Mucosa of rectum (tissue), 2 donors: ENCODE data around the gene NYAP1.

Source experiments
- H3K27ac ChIP-seq, 2 donors: one replicate each; pipeline ENCODE4 v1.7.0; 2013; ENCODE audit warnings: inconsistent platforms in 2 of 2, low read depth in 2 of 2, low read length in 2 of 2
- H3K27me3 ChIP-seq, 2 donors: one replicate each; pipeline ENCODE4 v1.7.0; 2013; ENCODE audit warnings: low read length in 2 of 2; ENCODE audit not compliant: control insufficient read depth in 2 of 2, insufficient read depth in 2 of 2
- H3K36me3 ChIP-seq, 2 donors: one replicate each; pipeline ENCODE4 v1.7.0; 2013; ENCODE audit warnings: low read length in 2 of 2; ENCODE audit not compliant: control insufficient read depth in 2 of 2, insufficient read depth in 2 of 2
- H3K4me1 ChIP-seq, 2 donors: one replicate each; pipeline ENCODE4 v1.7.0; 2013; ENCODE audit warnings: low read length in 2 of 2, mild to moderate bottlenecking in 1 of 2; ENCODE audit not compliant: control insufficient read depth in 2 of 2, insufficient read depth in 2 of 2
- H3K4me3 ChIP-seq, 2 donors: one replicate each; pipeline ENCODE4 v1.7.0; 2013; ENCODE audit warnings: low read length in 2 of 2
- H3K9ac ChIP-seq, 2 donors: one replicate each; pipeline ENCODE4 v1.7.0; 2013; ENCODE audit warnings: low read length in 2 of 2, low read depth in 1 of 2, mild to moderate bottlenecking in 1 of 2
- H3K9me3 ChIP-seq, 2 donors: one replicate each; pipeline ENCODE4 v1.7.0; 2013; ENCODE audit warnings: low read length in 2 of 2; ENCODE audit not compliant: control insufficient read depth in 2 of 2
- donor health status: healthy.
- donor health status: Normal muscosa, but diverticular disease.

Gene NYAP1

DNA sequence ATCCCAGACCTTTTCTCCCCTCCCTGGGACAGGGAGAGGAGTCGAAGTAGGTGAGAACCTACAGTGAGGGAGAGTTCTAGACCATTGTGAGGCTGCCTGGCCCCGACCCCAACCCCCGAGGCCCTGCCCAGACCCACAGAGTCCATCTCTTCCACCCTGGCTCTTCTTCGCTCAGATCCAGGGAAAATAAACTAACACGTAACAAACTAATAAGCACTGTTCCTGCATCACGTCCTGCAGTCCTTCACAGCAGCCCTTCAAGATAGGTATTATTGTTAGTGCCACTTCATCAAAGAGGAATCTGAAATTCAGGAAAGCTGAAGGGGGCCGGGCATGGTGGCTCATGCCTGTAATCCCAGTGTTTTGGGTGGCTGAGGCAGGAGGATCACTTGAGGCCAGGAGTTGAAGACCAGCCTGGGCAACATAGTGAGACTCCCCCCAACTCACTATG, 19.5 kb upstream of the NYAP1 start, which contains the start of gene SPACDR:
SPACDR (minus strand) TSS at position 51 of the 451 bp plus-strand sequence. CDS start 235 bp downstream, outside the sequence.
- no peaks in the 10 kb centered on the region for H3K27me3 ChIP-seq
- peaks cover 0 to 16% of the 10 kb centered on the region in 2 donors for H3K36me3 ChIP-seq
- H3K27ac ChIP-seq: no peak within 1 kb of the TSS
- no peak within 1 kb of the TSS for H3K4me3 ChIP-seq
- H3K9ac ChIP-seq: no peak within 1 kb of the TSS
- H3K9me3 ChIP-seq: no peaks in the 10 kb centered on the region
- peaks cover 0 to under 1% of the 10 kb centered on the region in 2 donors for H3K4me1 ChIP-seq

DNA sequence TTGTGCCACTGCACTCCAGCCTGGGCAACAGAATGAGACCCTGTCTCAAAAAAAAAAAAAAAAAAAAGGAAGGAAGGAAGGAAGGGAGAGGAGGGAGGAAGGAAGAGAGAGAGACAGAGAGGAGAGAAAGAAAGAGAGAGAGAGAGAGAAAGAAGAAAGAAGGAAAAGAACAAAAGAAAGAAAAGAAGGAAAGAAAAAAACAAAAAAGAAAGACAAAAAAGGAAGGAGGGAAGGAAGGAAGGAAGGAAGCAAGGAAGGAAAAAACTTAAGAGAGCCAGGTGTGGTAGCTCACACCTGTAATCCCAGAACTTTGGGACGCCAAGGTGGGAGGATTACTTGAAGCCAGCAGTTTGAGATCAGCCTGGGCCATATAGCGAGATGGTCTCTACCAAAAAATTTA, 18.9 kb upstream of the NYAP1 start:
- H3K4me3 ChIP-seq: no peak overlapping the region
- peaks cover 3% of the 10 kb centered on the region in 2 donors for H3K4me1 ChIP-seq
- no peaks in the 10 kb centered on the region for H3K9me3 ChIP-seq
- H3K27ac ChIP-seq: no peak overlapping the region
- H3K9ac ChIP-seq: no peak overlapping the region
- H3K27me3 ChIP-seq: no peaks in the 10 kb centered on the region
- H3K36me3 ChIP-seq: peaks cover 0 to 13% of the 10 kb centered on the region in 2 donors

- Histone ChIP-seq H3K27me3 (no peaks in the 10 kb centered on the region), H3K4me3 (no peak overlapping the region), H3K4me1 (peaks cover 3% of the 10 kb centered on the region in 2 donors), H3K9ac (no peak overlapping the region), H3K36me3 (peaks cover 0 to 13% of the 10 kb centered on the region in 2 donors), H3K27ac (no peak overlapping the region), H3K9me3 (no peaks in the 10 kb centered on the region)
Observed at GRCh38 chr7:100465299-100465698, 18.4 kb upstream of the NYAP1 start.

GRCh38 chr7:100465702-100466311, 17.9 kb upstream of the NYAP1 start:
- Histone ChIP-seq H3K4me1 (peaks cover 3% of the 10 kb centered on the region in 2 donors), H3K27me3 (no peaks in the 10 kb centered on the region), H3K9ac (no peak overlapping the region), H3K27ac (no peak overlapping the region), H3K4me3 (no peak overlapping the region), H3K9me3 (no peaks in the 10 kb centered on the region), H3K36me3 (peaks cover 0 to 18% of the 10 kb centered on the region in 2 donors)

GRCh38 chr7:100466653-100467605, 16.8 kb upstream of the NYAP1 start:
- Histone ChIP-seq H3K27ac (no peak overlapping the region), H3K4me3 (no peak overlapping the region), H3K4me1 (peaks cover 3% of the 10 kb centered on the region in 2 donors)

DNA sequence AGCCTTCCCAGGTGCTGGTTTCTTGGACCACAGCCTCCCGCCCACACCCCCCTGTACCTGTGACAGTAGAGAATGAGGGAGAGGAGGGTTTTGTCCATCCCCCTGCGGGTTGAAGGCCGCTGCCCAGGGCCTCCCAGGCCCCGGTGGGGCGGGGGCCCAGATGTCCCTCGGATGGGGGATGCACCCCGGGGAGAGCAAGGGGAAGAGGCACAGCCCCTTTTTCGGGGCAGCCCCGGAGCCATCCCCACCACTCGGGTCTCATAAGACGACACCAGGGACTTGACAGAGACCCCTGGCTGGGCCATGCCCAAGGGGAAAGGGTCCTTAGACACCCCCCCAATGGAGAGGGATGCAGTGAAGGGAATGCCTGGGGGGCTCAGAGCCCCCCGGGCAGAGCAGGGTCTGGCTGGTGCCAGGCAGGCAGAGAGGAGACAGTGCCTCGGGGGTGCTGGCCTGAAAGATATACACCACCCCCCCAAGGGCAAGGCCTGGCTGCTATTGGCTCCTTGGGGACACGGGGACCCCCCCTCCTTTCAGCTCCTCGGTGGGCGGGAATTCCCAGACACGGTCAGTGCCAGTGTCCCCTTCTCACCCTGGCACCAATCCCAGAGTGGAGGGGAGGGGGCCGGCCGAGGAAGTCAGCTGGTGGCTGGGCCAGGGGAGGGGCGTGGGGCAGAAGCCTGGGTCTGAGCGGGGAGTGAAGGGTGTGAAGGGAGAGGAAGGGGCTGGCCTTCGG, 15.9 kb upstream of the NYAP1 start:
- Histone ChIP-seq H3K9ac (no peak overlapping the region), H3K27ac (no peak overlapping the region), H3K9me3 (no peaks in the 10 kb centered on the region), H3K27me3 (no peaks in the 10 kb centered on the region), H3K36me3 (peaks cover 1 to 18% of the 10 kb centered on the region in 2 donors), H3K4me1 (peaks cover 5 to 8% of the 10 kb centered on the region in 2 donors), H3K4me3 (no peak overlapping the region)

More at GRCh38 chr7:100466653-100467605, 16.8 kb upstream of the NYAP1 start:
- Histone ChIP-seq H3K36me3 (peaks cover 0 to 18% of the 10 kb centered on the region in 2 donors), H3K9ac (no peak overlapping the region), H3K9me3 (no peaks in the 10 kb centered on the region), H3K27me3 (no peaks in the 10 kb centered on the region)

- Histone ChIP-seq H3K27ac (no peak overlapping the region), H3K4me3 (no peak overlapping the region), H3K36me3 (peaks cover 2 to 26% of the 10 kb centered on the region in 2 donors), H3K9ac (no peak overlapping the region), H3K9me3 (no peaks in the 10 kb centered on the region), H3K4me1 (peaks cover 10 to 13% of the 10 kb centered on the region in 2 donors), H3K27me3 (no peaks in the 10 kb centered on the region)
Observed at GRCh38 chr7:100469227-100470044, 14.3 kb upstream of the NYAP1 start.

GRCh38 chr7:100471021-100471420, 12.7 kb upstream of the NYAP1 start:
- no peak overlapping the region for H3K27ac ChIP-seq
- H3K9ac ChIP-seq: no peak overlapping the region
- H3K27me3 ChIP-seq: no peaks in the 10 kb centered on the region
- H3K36me3 ChIP-seq: peaks cover 6 to 31% of the 10 kb centered on the region in 2 donors
- H3K4me3 ChIP-seq: no peak overlapping the region
- peaks cover 13 to 19% of the 10 kb centered on the region in 2 donors for H3K4me1 ChIP-seq
- no peaks in the 10 kb centered on the region for H3K9me3 ChIP-seq

- H3K4me3 ChIP-seq: no peak overlapping the region
- H3K9me3 ChIP-seq: no peaks in the 10 kb centered on the region
- H3K27ac ChIP-seq: no peak overlapping the region
Observed at GRCh38 chr7:100472121-100472851, 11.4 kb upstream of the NYAP1 start.

More at GRCh38 chr7:100472121-100472851, 11.4 kb upstream of the NYAP1 start:
- Histone ChIP-seq H3K9ac (no peak overlapping the region), H3K27me3 (no peaks in the 10 kb centered on the region), H3K4me1 (peaks cover 25 to 30% of the 10 kb centered on the region in 2 donors), H3K36me3 (peaks cover 6 to 26% of the 10 kb centered on the region in 2 donors)
